ENCODE data around the gene PCBD2. TPM values are rescaled to one million over a fixed set of nuclear protein-coding genes. Genes with fewer than 3 reads are reported as not detected.

The PCBD2 gene
- total and polyA plus RNA-seq, 4 experiments from 2014 or later, result 11.5 to 15.6 (median 12.3) TPM

DNA sequence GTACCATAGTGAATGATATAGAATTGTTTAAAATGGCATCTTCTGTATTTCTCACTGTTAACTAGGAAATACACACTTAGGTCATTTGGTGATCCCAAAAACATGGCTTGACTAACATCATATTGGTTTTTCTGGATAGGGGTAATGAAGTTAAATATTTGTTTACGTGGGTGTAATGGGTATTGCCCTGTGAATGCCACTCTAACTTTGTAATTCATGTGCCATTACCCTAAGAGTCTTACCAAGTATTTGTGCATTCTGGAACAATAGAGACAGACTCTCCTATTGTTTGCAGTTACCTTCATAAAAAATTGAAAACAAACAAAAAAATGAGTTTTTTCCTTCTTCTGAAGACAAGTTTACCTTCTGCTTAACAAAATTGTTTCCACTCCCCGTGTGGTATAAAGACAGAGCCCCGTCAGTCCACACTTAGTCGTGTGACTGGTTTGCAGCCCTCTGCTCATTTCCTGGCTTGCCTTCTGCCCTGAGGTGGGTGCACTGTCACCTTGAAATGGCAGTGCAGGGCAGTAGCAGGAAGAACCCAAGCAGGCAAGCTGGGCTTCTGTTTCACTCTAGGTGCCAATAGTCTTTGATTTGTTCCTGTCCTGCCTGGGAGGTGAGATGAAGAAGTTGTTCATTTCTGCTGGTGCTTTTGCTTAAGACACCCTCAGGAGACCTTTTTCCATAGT, 53.1 kb downstream of the PCBD2 start:
- no peaks in the 10 kb centered on the region for H3K27me3 Mint-ChIP-seq
- Histone ChIP-seq H3K36me3 (ENCODE audit: insufficient read depth, low read length) (no peaks in the 10 kb centered on the region), H3K27me3 (ENCODE audit: insufficient read depth, low read length) (no peaks in the 10 kb centered on the region), H3K27ac (ENCODE audit: low read depth, low read length) (no peak overlapping the region), H3K4me1 (ENCODE audit: insufficient read depth, low read length) (no peaks in the 10 kb centered on the region), H3K9me3 (ENCODE audit: control insufficient read depth in 1 of 2, low read length in 2 of 2) (peaks cover 0 to 5% of the 10 kb centered on the region in 2 donors), H3K4me3 (ENCODE audit: low read length in 2 of 2) (no peak overlapping the region)
- peaks cover 0 to 16% (median 9%) of the 10 kb centered on the region in 8 donors for H3K9me3 Mint-ChIP-seq
- intact Hi-C loops (cut with micrococcal nuclease), result no loop called here
- H3K27ac Mint-ChIP-seq, result peak overlapping the region in 1 of 7 donors; percentile 43
- no peak overlapping the region for H3K4me3 Mint-ChIP-seq
- no peak for DNase-seq
- H3K36me3 Mint-ChIP-seq, result peaks cover 19 to 32% of the 10 kb centered on the region in 2 donors
- ChIA-PET POLR2A (ENCODE audit: partially characterized antibody) (no interaction called here), CTCF (ENCODE audit: partially characterized antibody) (no interaction called here)
- H3K4me1 Mint-ChIP-seq, result no peaks in the 10 kb centered on the region

DNA sequence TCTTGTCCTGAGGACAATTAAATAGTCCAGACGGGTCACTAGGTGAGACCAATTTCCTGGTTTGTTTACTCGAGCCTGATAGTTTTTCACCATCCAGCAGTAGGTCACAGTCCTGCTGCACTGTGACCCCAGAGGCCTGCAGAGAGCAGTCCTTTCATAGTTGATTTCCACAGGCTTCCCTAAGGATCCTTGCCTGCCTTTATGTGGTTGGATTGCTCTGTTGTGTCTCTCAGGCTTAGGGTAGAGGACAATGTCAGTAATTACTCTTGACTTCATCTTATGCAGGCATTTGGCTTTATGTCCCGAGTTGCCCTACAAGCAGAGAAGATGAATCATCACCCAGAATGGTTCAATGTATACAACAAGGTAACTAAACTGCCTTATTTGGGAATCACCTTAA, 53.8 kb downstream of the PCBD2 start:
- peaks cover 0 to 5% of the 10 kb centered on the region in 2 donors for H3K9me3 ChIP-seq (ENCODE audit: control insufficient read depth in 1 of 2, low read length in 2 of 2)
- Mint-ChIP-seq H3K4me3 (no peak overlapping the region), H3K9me3 (peaks cover 0 to 13% (median 8%) of the 10 kb centered on the region in 8 donors), H3K36me3 (peaks cover 19 to 34% of the 10 kb centered on the region in 2 donors), H3K27ac (no peak overlapping the region), H3K27me3 (no peaks in the 10 kb centered on the region), H3K4me1 (peaks cover 0 to 4% (median 1%) of the 10 kb centered on the region in 4 donors)
- DNase-seq, result no peak
- H3K4me1 ChIP-seq (ENCODE audit: insufficient read depth, low read length), result peaks cover 4% of the 10 kb centered on the region
- ChIA-PET CTCF (ENCODE audit: partially characterized antibody) (no interaction called here), POLR2A (ENCODE audit: partially characterized antibody) (no interaction called here)
- H3K36me3 ChIP-seq (ENCODE audit: insufficient read depth, low read length), result no peaks in the 10 kb centered on the region
- intact Hi-C loops (cut with micrococcal nuclease), result no loop called here
- H3K4me3 ChIP-seq (ENCODE audit: low read length in 2 of 2), result no peak overlapping the region
- H3K27ac ChIP-seq (ENCODE audit: low read depth, low read length), result no peak overlapping the region
- no peaks in the 10 kb centered on the region for H3K27me3 ChIP-seq (ENCODE audit: insufficient read depth, low read length)

DNA sequence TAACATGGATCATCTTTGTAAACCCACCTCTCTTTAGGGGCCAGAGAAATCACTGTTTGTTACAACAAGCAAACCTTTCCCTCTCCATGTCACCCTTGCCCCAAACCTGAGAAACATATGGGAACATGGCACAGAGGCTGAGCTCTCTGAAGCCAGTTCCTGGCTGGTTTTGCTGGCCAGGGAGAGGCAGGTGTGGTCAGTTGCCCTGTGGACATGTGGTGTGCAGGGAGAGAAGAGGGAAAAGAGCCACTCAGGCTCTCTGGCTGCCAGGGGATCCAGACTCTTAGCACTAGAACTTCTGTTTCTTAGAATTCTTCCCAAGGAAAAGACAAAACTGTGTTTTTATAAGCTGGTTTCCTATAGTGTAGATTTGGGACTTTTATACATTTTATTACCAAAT, 58.2 kb downstream of the PCBD2 start:
- Mint-ChIP-seq H3K27ac (peak overlapping the region in 1 of 7 donors; percentile 78), H3K36me3 (peaks cover 14 to 35% of the 10 kb centered on the region in 2 donors), H3K4me1 (peaks cover 15 to 26% (median 21%) of the 10 kb centered on the region in 4 donors), H3K4me3 (no peak overlapping the region), H3K27me3 (no peaks in the 10 kb centered on the region), H3K9me3 (no peaks in the 10 kb centered on the region)
- ChIA-PET CTCF (ENCODE audit: partially characterized antibody) (no interaction called here), POLR2A (ENCODE audit: partially characterized antibody) (interaction anchor here (0.6 kb wide), 1 partner anchor 55 kb away, joined by 3 read pairs; no protein-coding TSS in a partner anchor)
- no peaks in the 10 kb centered on the region for H3K9me3 ChIP-seq (ENCODE audit: control insufficient read depth in 1 of 2, low read length in 2 of 2)
- H3K27me3 ChIP-seq (ENCODE audit: insufficient read depth, low read length), result no peaks in the 10 kb centered on the region
- no peak overlapping the region for H3K4me3 ChIP-seq (ENCODE audit: low read length in 2 of 2)
- no peak for DNase-seq
- intact Hi-C loops (cut with micrococcal nuclease), result no loop called here
- no peaks in the 10 kb centered on the region for H3K36me3 ChIP-seq (ENCODE audit: insufficient read depth, low read length)
- peaks cover 21% of the 10 kb centered on the region for H3K4me1 ChIP-seq (ENCODE audit: insufficient read depth, low read length)
- H3K27ac ChIP-seq (ENCODE audit: low read depth, low read length), result no peak overlapping the region

DNA sequence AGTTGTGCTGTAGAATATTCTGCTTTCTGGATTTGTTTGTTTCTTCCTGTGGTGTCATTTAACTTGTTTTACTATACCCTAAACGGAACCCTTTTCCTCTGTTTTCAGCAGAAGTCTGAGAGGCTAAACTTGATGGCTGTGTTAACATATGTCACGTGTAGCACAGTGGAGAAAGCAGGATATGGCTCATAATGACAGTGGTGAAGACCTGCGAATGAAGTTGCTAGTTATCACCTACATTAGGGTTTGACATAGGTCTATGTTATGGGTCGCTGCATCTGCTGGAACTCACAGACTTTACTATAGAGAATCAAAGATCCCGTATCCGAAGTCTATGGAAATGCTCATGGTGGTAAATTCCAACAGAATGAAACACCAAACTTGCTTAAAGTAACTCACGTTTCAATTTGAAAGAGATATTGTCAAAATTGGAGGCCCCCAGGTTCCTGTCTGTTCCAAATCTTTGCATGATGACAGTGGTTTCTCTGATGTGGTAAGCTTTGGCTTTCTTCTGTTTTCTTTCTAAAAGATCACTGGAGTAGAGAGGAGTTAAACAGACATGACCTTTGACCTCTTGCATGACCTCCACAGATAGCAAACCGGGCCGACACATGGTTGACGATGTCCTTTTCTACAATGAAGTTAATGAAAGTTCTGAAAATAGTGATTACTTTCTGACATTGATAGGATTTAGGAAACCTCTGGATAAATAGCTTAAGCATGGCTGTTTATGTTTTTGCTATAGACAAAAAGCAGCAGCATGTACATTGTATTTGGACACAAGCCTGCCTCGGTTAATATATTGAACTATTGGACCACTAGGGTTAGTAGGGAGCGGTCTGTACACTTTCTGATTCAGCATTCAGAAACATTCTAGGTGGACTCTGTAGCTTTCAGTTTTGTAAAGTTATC, 59.7 kb downstream of the PCBD2 start:
- DNase-seq, result peak; percentile 50 to 61 (median 57)
- H3K9me3 Mint-ChIP-seq, result peaks cover 0 to 2% (median 0%) of the 10 kb centered on the region in 8 donors
- ChIA-PET POLR2A (ENCODE audit: partially characterized antibody) (no interaction called here), CTCF (ENCODE audit: partially characterized antibody) (no interaction called here)
- Histone ChIP-seq H3K9me3 (ENCODE audit: control insufficient read depth in 1 of 2, low read length in 2 of 2) (no peaks in the 10 kb centered on the region), H3K27me3 (ENCODE audit: insufficient read depth, low read length) (no peaks in the 10 kb centered on the region), H3K27ac (ENCODE audit: low read depth, low read length) (peak overlapping the region; percentile 0), H3K4me1 (ENCODE audit: insufficient read depth, low read length) (peaks cover 21% of the 10 kb centered on the region), H3K36me3 (ENCODE audit: insufficient read depth, low read length) (no peaks in the 10 kb centered on the region), H3K4me3 (ENCODE audit: low read length in 2 of 2) (no peak overlapping the region)
- H3K4me3 Mint-ChIP-seq, result peak overlapping the region in 6 of 8 donors; percentile 18 to 82 (median 59)
- no peaks in the 10 kb centered on the region for H3K27me3 Mint-ChIP-seq
- peaks cover 15 to 26% (median 21%) of the 10 kb centered on the region in 4 donors for H3K4me1 Mint-ChIP-seq
- peak overlapping the region; percentile 74 to 96 (median 91) for H3K27ac Mint-ChIP-seq
- H3K36me3 Mint-ChIP-seq, result peaks cover 17 to 26% of the 10 kb centered on the region in 2 donors
- intact Hi-C loops (cut with micrococcal nuclease), result no loop called here

DNA sequence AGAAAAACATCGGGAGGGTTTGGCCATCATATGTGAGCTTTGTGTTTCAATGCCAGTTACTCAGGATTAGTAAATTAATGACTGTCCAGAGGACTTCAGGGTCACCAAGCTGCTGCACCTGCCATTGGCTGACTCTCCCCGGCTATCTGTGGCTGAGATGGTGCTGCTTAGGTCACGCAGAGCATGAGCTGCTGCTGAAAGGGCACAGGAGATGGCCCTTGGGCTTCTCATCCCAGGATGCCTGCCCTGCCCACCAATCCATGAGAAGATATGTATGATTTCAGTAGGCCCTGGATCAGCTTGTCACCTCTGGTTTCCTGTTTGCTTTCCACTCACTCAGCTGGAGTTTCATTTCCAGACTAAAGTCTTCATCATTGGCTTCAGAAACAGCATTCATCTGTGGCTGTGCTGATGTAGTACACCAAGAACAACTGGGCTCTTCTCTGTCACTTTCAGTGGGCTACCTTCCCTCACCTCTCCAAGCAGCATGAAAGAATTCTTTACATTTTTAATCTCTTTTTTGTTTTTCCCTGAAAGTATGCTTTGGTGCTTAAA, 60.4 kb downstream of the PCBD2 start:
- H3K36me3 Mint-ChIP-seq, result peaks cover 20 to 24% of the 10 kb centered on the region in 2 donors
- H3K4me1 Mint-ChIP-seq, result peaks cover 15 to 26% (median 21%) of the 10 kb centered on the region in 4 donors
- Histone ChIP-seq H3K9me3 (ENCODE audit: control insufficient read depth in 1 of 2, low read length in 2 of 2) (no peaks in the 10 kb centered on the region), H3K27ac (ENCODE audit: low read depth, low read length) (no peak overlapping the region), H3K36me3 (ENCODE audit: insufficient read depth, low read length) (no peaks in the 10 kb centered on the region), H3K27me3 (ENCODE audit: insufficient read depth, low read length) (no peaks in the 10 kb centered on the region), H3K4me3 (ENCODE audit: low read length in 2 of 2) (no peak overlapping the region), H3K4me1 (ENCODE audit: insufficient read depth, low read length) (peaks cover 21% of the 10 kb centered on the region)
- ChIA-PET CTCF (ENCODE audit: partially characterized antibody) (no interaction called here), POLR2A (ENCODE audit: partially characterized antibody) (no interaction called here)
- intact Hi-C loops (cut with micrococcal nuclease), result no loop called here
- H3K27me3 Mint-ChIP-seq, result no peaks in the 10 kb centered on the region
- no peak overlapping the region for H3K4me3 Mint-ChIP-seq
- peak overlapping the region in 6 of 7 donors; percentile 7 to 91 (median 66) for H3K27ac Mint-ChIP-seq
- DNase-seq, result no peak
- H3K9me3 Mint-ChIP-seq, result peaks cover 0 to 2% (median 0%) of the 10 kb centered on the region in 8 donors

DNA sequence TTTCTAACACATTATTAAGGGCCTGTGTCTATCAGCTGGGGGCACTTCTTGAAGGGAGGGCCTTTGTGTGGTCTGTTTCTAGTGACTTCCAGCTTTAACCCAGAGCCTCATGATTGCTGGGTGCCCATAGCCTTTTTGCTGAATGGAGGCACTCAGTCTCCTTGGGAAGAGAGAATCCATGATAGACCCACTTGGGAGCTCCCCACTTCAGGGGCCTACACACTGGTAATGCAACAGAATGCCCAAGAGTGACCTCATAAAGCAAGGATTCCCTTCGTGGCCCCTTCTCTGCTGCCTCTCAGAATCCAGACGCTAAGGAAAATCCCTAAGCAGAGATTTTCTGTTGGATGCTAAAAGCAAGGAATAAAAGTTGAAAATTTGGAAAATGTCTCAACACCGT, 62.7 kb downstream of the PCBD2 start, which contains the start of gene CATSPER3:
Gene CATSPER3, plus strand, starts transcription at position 301 of the 400 bp plus-strand sequence. Its CDS starts 85 bp downstream, at position 386.
- Mint-ChIP-seq H3K27ac (peak within 1 kb of the TSS in 1 of 7 donors; percentile 0), H3K4me1 (peaks cover 15 to 26% (median 21%) of the 10 kb centered on the region in 4 donors), H3K9me3 (peaks cover 0 to 2% (median 0%) of the 10 kb centered on the region in 8 donors), H3K36me3 (peaks cover 22 to 32% of the 10 kb centered on the region in 2 donors), H3K27me3 (no peaks in the 10 kb centered on the region), H3K4me3 (no peak within 1 kb of the TSS)
- peaks cover 21% of the 10 kb centered on the region for H3K4me1 ChIP-seq (ENCODE audit: insufficient read depth, low read length)
- ChIA-PET POLR2A (ENCODE audit: partially characterized antibody) (no interaction called here), CTCF (ENCODE audit: partially characterized antibody) (no interaction called here)
- no peak within 1 kb of the TSS for H3K27ac ChIP-seq (ENCODE audit: low read depth, low read length)
- no peaks in the 10 kb centered on the region for H3K36me3 ChIP-seq (ENCODE audit: insufficient read depth, low read length)
- no peak within 1 kb of the TSS for H3K4me3 ChIP-seq (ENCODE audit: low read length in 2 of 2)
- no peaks in the 10 kb centered on the region for H3K9me3 ChIP-seq (ENCODE audit: control insufficient read depth in 1 of 2, low read length in 2 of 2)
- H3K27me3 ChIP-seq (ENCODE audit: insufficient read depth, low read length), result no peaks in the 10 kb centered on the region
- intact Hi-C loops (cut with micrococcal nuclease), result no loop called here
- DNase-seq, result no peak

DNA sequence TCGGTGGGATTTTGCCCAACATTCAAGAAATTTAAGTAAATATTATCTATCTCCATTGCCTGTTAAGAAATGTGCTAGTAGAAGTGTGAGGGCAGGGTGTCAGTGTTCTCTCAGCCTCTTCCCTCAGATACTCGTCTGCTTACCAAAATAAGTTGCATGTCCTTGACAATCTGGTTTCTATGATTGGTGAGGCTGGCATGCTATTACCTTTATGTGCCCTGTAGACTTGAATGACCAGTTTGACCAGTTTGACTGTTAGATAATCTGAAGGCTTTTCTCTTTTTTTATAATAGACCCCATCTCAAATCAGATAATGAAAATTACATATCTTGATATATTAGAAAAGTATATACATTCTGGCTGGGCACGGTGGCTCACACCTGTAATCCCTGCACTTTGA, 63.1 kb downstream of the PCBD2 start:
- ChIA-PET CTCF (ENCODE audit: partially characterized antibody) (no interaction called here), POLR2A (ENCODE audit: partially characterized antibody) (no interaction called here)
- no peak for DNase-seq
- Mint-ChIP-seq H3K9me3 (peaks cover 0 to 2% (median 0%) of the 10 kb centered on the region in 8 donors), H3K27me3 (no peaks in the 10 kb centered on the region), H3K4me1 (peaks cover 15 to 26% (median 21%) of the 10 kb centered on the region in 4 donors), H3K27ac (no peak overlapping the region), H3K4me3 (no peak overlapping the region), H3K36me3 (peaks cover 22 to 32% of the 10 kb centered on the region in 2 donors)
- Histone ChIP-seq H3K9me3 (ENCODE audit: control insufficient read depth in 1 of 2, low read length in 2 of 2) (no peaks in the 10 kb centered on the region), H3K36me3 (ENCODE audit: insufficient read depth, low read length) (no peaks in the 10 kb centered on the region), H3K27ac (ENCODE audit: low read depth, low read length) (no peak overlapping the region), H3K27me3 (ENCODE audit: insufficient read depth, low read length) (no peaks in the 10 kb centered on the region), H3K4me3 (ENCODE audit: low read length in 2 of 2) (no peak overlapping the region), H3K4me1 (ENCODE audit: insufficient read depth, low read length) (peaks cover 21% of the 10 kb centered on the region)
- intact Hi-C loops (cut with micrococcal nuclease), result no loop called here
